ENCODE data around the gene GPR137C.
"Not testable (repeated sequence)": the region's sequence is repeated elsewhere in the genome, so short reads cannot be mapped to it uniquely, and the experiment has no call there.

GPR137C gene

DNA sequence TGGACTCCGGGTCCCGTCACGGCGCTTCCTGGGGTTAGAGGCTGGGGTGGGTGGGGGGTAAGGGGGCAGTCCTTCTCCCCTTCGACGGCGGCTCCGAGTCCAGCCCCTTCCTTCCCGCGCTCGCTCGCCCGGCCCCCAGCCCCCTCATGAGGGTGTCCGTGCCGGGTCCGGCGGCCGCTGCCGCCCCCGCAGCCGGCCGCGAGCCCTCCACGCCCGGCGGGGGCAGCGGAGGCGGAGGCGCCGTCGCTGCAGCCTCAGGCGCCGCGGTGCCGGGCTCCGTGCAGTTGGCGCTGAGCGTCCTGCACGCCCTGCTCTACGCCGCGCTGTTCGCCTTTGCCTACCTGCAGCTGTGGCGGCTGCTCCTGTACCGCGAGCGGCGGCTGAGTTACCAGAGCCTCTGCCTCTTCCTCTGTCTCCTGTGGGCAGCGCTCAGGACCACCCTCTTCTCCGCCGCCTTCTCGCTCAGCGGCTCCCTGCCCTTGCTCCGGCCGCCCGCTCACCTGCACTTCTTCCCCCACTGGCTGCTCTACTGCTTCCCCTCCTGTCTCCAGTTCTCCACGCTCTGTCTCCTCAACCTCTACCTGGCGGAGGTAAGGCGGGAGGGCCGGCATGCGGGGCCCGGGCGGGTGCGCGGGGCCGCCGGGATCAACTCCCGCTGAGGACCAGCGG is 500 bp downstream of the GPR137C start:
- H3K27me3 Mint-ChIP-seq (ENCODE audit: low read depth, poor library complexity) = no peaks in the 10 kb centered on the region
- DNase-seq = peak; percentile 64
- H3K36me3 Mint-ChIP-seq (ENCODE audit: low read depth) = peaks cover 12% of the 10 kb centered on the region
- TF ChIP-seq, protein P1, sequence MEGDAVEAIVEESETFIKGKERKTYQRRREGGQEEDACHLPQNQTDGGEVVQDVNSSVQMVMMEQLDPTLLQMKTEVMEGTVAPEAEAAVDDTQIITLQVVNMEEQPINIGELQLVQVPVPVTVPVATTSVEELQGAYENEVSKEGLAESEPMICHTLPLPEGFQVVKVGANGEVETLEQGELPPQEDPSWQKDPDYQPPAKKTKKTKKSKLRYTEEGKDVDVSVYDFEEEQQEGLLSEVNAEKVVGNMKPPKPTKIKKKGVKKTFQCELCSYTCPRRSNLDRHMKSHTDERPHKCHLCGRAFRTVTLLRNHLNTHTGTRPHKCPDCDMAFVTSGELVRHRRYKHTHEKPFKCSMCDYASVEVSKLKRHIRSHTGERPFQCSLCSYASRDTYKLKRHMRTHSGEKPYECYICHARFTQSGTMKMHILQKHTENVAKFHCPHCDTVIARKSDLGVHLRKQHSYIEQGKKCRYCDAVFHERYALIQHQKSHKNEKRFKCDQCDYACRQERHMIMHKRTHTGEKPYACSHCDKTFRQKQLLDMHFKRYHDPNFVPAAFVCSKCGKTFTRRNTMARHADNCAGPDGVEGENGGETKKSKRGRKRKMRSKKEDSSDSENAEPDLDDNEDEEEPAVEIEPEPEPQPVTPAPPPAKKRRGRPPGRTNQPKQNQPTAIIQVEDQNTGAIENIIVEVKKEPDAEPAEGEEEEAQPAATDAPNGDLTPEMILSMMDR (IDR thresholded peaks at IDR 0.05) = no peak
- H3K4me3 Mint-ChIP-seq = peak overlapping the region; percentile 95
- peak overlapping the region; percentile 71 for H3K27ac Mint-ChIP-seq
- peaks cover 35% of the 10 kb centered on the region for H3K4me1 Mint-ChIP-seq
- peaks cover 5% of the 10 kb centered on the region for H3K9me3 Mint-ChIP-seq

DNA sequence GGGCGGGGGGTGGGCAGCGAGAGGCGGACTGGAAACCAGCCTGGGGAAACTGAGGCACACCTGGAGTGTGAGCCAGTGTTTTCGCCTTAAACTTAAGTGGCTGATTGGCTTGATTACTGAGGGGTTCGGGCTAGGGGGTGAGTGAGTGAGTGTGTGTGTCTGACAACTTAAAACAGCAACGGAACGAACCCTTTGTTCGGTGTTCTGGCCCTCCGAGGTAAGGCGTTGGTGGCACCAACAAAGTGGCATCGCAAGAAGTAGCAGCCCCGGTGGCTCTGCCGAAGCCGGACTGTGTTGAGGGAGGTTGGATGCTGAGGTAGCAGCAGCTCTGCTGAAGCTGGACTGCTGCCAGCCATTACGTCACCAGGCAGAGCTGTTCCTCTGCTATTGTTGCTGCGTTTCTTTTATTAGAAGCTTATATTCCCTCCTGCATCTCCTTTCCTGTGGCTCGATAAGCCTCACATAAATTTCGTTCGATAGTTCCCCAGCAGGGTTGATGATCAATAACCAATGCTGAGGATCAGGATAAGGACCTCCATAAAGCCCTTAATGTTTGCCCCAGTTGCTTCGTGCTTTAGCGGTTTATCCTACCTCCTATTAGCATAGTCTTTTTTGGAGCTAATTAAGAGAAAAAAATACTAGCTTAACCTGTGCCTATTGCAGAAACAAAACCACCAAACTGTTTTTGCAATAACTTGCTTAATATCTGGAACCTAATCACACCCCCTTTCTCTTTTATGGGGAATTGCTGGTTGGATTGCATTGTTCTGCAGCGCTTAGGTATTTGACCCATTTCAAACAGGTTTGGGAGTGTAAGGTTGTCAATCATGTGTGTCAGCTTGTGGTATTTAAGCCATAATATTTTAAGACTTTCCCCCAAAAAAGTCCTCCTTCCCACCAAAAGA is 1.3 kb downstream of the GPR137C start:
- peaks cover 12% of the 10 kb centered on the region for H3K9me3 Mint-ChIP-seq
- peaks cover 16% of the 10 kb centered on the region for H3K36me3 Mint-ChIP-seq (ENCODE audit: low read depth)
- DNase-seq = peak; percentile 61
- peaks cover 33% of the 10 kb centered on the region for H3K4me1 Mint-ChIP-seq
- H3K27ac Mint-ChIP-seq = peak overlapping the region; percentile 85
- H3K27me3 Mint-ChIP-seq (ENCODE audit: low read depth, poor library complexity) = no peaks in the 10 kb centered on the region
- peak overlapping the region; percentile 95 for H3K4me3 Mint-ChIP-seq
- TF ChIP-seq, protein P1 (IDR thresholded peaks at IDR 0.05) = no peak

DNA sequence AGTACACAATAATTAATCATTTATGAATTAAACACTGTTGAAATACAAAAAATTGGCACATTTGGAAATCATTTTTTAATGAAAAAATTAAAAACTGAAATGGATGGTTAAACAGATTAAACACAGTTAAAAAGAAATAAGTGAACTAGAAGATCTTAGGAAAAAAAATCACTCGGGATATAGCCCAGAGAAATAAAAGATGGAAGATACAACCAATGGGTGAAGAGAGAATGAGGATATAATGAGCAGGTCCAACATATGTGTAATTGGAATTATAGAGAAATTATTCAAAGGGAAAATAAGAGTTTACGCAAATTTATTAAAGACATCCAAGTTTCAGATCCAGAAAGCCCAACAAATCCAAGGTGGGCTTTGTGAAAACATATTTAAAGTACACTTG is 6.1 kb downstream of the GPR137C start:
- H3K27me3 Mint-ChIP-seq (ENCODE audit: low read depth, poor library complexity) = peaks cover 5% of the 10 kb centered on the region
- H3K9me3 Mint-ChIP-seq = peaks cover 18% of the 10 kb centered on the region
- H3K36me3 Mint-ChIP-seq (ENCODE audit: low read depth) = peaks cover 22% of the 10 kb centered on the region
- H3K27ac Mint-ChIP-seq = no peak overlapping the region
- DNase-seq = no peak
- TF ChIP-seq, protein P1 (IDR thresholded peaks at IDR 0.05) = no peak
- peaks cover 10% of the 10 kb centered on the region for H3K4me1 Mint-ChIP-seq
- H3K4me3 Mint-ChIP-seq = no peak overlapping the region

DNA sequence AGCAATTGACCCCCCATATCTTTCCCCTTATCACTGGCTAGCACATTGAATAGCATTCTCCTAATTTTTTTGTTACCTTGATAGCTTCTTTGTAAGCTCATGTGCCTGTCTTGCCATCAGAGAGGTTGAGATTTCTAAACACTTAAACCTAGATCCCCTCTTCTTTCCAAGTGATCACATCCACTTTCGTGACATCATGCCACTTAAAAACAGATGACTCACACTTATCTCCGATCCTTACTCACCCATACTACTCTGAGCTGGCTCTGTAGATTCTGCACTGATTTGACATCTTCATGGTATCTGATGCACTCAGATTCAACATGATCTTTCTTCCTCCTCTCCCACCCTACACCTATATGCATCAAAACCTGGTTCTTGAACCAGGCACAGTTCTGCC is 10.5 kb downstream of the GPR137C start:
- no peak for DNase-seq
- peaks cover 5% of the 10 kb centered on the region for H3K27me3 Mint-ChIP-seq (ENCODE audit: low read depth, poor library complexity)
- TF ChIP-seq, protein P1 (IDR thresholded peaks at IDR 0.05) = no peak
- no peak overlapping the region for H3K27ac Mint-ChIP-seq
- peaks cover 13% of the 10 kb centered on the region for H3K9me3 Mint-ChIP-seq
- H3K36me3 Mint-ChIP-seq (ENCODE audit: low read depth) = peaks cover 11% of the 10 kb centered on the region
- no peak overlapping the region for H3K4me3 Mint-ChIP-seq
- H3K4me1 Mint-ChIP-seq = no peaks in the 10 kb centered on the region

DNA sequence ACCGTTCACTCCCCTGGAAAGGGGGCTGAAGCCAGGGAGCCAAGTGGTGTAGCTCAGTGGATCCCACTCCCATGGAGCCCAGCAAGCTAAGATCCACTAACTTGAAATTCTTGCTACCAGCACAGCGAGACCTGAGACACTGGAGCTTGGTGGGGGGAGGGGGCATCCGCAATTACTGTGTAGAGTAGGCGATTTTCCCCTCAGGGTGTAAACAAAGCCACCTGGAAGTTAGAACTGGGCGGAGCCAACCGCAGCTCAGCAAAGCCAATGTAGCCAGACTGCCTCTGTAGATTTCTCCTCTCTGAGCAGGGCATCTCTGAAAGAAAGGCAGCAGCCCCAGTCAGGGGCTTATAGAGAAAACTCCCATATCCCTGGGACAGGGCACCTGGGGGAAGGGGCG is 15.8 kb downstream of the GPR137C start:
- not testable (repeated sequence) for H3K27me3 Mint-ChIP-seq (ENCODE audit: low read depth, poor library complexity)
- peaks cover 25% of the 10 kb centered on the region for H3K36me3 Mint-ChIP-seq (ENCODE audit: low read depth)

DNA sequence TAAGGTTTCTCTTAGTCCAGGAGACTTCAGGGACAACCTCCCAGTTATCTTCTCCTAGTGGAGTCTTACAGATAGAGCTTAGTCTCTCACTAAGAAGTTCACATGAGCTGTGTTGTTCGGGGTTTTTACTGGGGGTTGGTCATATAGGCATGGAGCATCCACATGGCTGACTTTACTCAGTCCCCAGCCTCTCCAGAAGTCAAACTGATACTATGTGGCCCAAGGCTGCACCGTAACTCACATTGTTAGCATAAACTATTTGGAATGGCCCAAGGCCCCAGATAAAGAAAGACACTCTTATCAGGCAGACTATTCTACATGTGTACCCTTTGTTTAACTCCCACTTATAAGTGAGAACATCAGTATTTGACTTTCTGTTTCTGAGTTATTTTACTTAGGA is 23.2 kb downstream of the GPR137C start:
- peaks cover 40% of the 10 kb centered on the region for H3K9me3 Mint-ChIP-seq
- H3K27ac Mint-ChIP-seq = no peak overlapping the region
- peaks cover 3% of the 10 kb centered on the region for H3K36me3 Mint-ChIP-seq (ENCODE audit: low read depth)
- no peak for DNase-seq
- H3K27me3 Mint-ChIP-seq (ENCODE audit: low read depth, poor library complexity) = no peaks in the 10 kb centered on the region
- no peaks in the 10 kb centered on the region for H3K4me1 Mint-ChIP-seq
- TF ChIP-seq, protein P1 (IDR thresholded peaks at IDR 0.05) = no peak
- H3K4me3 Mint-ChIP-seq = no peak overlapping the region

More for the DNA sequence above, 15.8 kb downstream of the GPR137C start:
- not testable (repeated sequence) for DNase-seq, H3K4me3 Mint-ChIP-seq, H3K4me1 Mint-ChIP-seq, H3K27ac Mint-ChIP-seq
- peaks cover 49% of the 10 kb centered on the region for H3K9me3 Mint-ChIP-seq

Data from nephron progenitor cell (in vitro differentiated cells).